Suprapubic skin (tissue), 4 donors: ENCODE data around the gene NPIPA8. TPM values are rescaled to one million over a fixed set of nuclear protein-coding genes. Genes with fewer than 3 reads are reported as not detected.
"Not testable (repeated sequence)": the region's sequence is repeated elsewhere in the genome, so short reads cannot be mapped to it uniquely, and the experiment has no call there.

ENCODE experiments used
- DNase-seq, 2 donors: peaks; one replicate each; pipeline ENCODE4 v3.0.0-alpha.2; 2019; ENCODE audit warnings: low spot score in 2 of 2
- H3K27ac ChIP-seq: fragments of 200-600 bp; sonication (generic); one replicate; pipeline ENCODE4 v1.5.1; 2019
- H3K27me3 ChIP-seq: fragments of 200-600 bp; sonication (generic); one replicate; pipeline ENCODE4 v1.5.1; 2019
- H3K36me3 ChIP-seq: fragments of 200-600 bp; sonication (generic); one replicate; pipeline ENCODE4 v1.5.1; 2019
- H3K4me1 ChIP-seq: fragments of 200-600 bp; sonication (generic); one replicate; pipeline ENCODE4 v1.5.1; 2019
- H3K4me3 ChIP-seq: fragments of 200-600 bp; sonication (generic); one replicate; pipeline ENCODE4 v1.5.1; 2019; ENCODE audit warnings: mild to moderate bottlenecking
- H3K9me3 ChIP-seq: fragments of 200-600 bp; sonication (generic); one replicate; pipeline ENCODE4 v1.5.1; 2019
- WGBS: methylation state at CpG from one replicate; pipeline ENCODE4 v1.1.5; 2018; 5-methylcytosine and 5-hydroxymethylcytosine counted together
- total RNA-seq, 4 donors: library from RNA; depleted of rRNA; stranded (reverse); fragments of >200 nt; gene quantifications; one replicate each; pipeline ENCODE4 v1.1.0, GENCODE V29; 2016

The NPIPA8 gene
- 10 to 100 TPM in 1 of 4 donors, 1 to 10 TPM in 2, not detected in 1; 1.6 to 20.2 (median 8.1) TPM for total RNA-seq

GRCh38 chr16:18336636-18337035, at the start of gene NPIPA8:
NPIPA8 (minus strand) TSS chr16:18336736; CDS start chr16:18332662, 4,074 bp downstream.
- not testable (repeated sequence) for H3K27ac ChIP-seq, H3K27me3 ChIP-seq, H3K36me3 ChIP-seq, H3K4me1 ChIP-seq, H3K4me3 ChIP-seq, H3K9me3 ChIP-seq, DNase-seq
- WGBS = no CpG with 5 or more reads among the region's 21 CpGs

DNA sequence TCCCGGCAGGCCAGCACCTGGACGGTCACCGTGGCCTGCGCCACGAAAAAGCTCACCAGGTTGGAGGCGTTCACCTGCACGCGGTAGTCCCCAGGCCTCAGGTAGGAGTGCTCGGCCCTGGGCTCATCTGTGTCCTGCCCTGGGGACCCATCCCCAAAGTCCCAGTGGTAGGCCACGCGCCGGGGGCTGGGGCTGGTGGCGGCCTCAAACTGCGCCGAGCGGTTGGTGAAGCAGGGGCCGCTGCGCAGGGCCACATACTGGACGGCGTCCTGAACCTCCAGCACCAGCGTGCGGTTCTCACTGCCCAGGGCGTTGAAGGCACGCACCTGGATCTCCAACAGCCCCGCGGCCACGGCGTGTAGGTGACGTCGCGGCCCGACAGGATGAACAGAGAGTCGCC, 48.7 kb upstream of the NPIPA8 start:
- H3K9me3 ChIP-seq, DNase-seq: not testable (repeated sequence)
- no CpG with 5 or more reads among the region's 33 CpGs for WGBS

GRCh38 chr16:18384869-18385268, 48.3 kb upstream of the NPIPA8 start:
- not testable (repeated sequence) for H3K36me3 ChIP-seq, H3K9me3 ChIP-seq, DNase-seq, H3K4me3 ChIP-seq, H3K27me3 ChIP-seq, H3K4me1 ChIP-seq, H3K27ac ChIP-seq
- no CpG with 5 or more reads among the region's 31 CpGs for WGBS

More for the DNA sequence above, 48.7 kb upstream of the NPIPA8 start:
- H3K27ac ChIP-seq, H3K36me3 ChIP-seq, H3K4me1 ChIP-seq, H3K4me3 ChIP-seq, H3K27me3 ChIP-seq: not testable (repeated sequence)

- not testable (repeated sequence) for H3K36me3 ChIP-seq, H3K4me3 ChIP-seq
Observed at GRCh38 chr16:18384098-18384636, 47.6 kb upstream of the NPIPA8 start.

GRCh38 chr16:18382696-18383095, 46.2 kb upstream of the NPIPA8 start:
- H3K27ac ChIP-seq, H3K27me3 ChIP-seq, H3K36me3 ChIP-seq, H3K4me3 ChIP-seq, DNase-seq, H3K9me3 ChIP-seq, H3K4me1 ChIP-seq: not testable (repeated sequence)
- WGBS = no CpG with 5 or more reads among the region's 28 CpGs

More at GRCh38 chr16:18384098-18384636, 47.6 kb upstream of the NPIPA8 start:
- not testable (repeated sequence) for DNase-seq, H3K9me3 ChIP-seq, H3K27ac ChIP-seq, H3K27me3 ChIP-seq, H3K4me1 ChIP-seq
- no CpG with 5 or more reads among the region's 25 CpGs for WGBS

GRCh38 chr16:18347742-18348141, 11.2 kb upstream of the NPIPA8 start:
- not testable (repeated sequence) for H3K4me3 ChIP-seq, H3K9me3 ChIP-seq, H3K27me3 ChIP-seq, H3K4me1 ChIP-seq, H3K36me3 ChIP-seq, H3K27ac ChIP-seq
- WGBS = no CpG with 5 or more reads among the region's 22 CpGs
- DNase-seq = peak; percentile 23 to 40

DNA sequence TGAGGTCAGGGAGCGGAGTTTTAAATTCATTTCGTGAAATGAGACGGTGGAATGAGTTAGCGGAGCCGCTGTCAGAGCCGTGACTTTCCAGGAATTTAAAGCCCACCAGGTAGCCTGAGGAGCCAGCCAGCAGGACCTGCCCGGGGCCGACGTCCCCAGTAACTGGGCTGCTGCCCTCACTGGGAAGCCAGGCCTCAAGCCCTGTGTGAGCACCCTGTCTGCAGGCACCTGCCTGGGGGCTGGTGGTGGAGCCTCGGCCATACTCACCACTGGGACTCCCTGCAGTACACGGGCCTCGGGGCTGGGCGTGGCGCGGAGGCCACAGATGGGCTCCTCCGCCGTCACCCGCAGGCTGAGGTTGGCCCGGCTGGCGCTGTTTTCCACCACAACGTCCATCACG, 10.5 kb upstream of the NPIPA8 start:
- not testable (repeated sequence) for H3K27me3 ChIP-seq, H3K4me1 ChIP-seq, H3K4me3 ChIP-seq, H3K9me3 ChIP-seq, H3K36me3 ChIP-seq, H3K27ac ChIP-seq
- WGBS = no CpG with 5 or more reads among the region's 22 CpGs
- DNase-seq = peak in 1 of 2 donors; percentile 11

DNA sequence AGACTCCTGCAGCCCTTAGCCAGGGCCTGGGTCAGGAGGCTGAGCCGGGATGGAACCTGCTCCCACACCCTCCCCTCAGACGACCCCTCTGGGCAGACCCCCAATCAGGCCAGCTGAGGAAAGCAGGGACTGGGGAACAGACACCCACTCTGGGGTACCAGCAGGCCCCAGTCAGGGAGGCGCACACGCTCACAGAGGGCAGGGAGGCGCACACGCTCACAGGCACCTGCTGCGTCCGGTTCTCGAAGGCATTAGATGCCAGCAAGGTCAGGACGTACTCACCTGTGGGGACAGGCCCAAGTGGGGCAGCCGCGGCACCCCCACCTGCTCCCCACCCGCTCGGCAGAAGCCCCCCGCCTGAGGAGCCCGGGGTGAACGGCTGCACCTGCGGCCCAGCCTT, 8.1 kb upstream of the NPIPA8 start:
- not testable (repeated sequence) for H3K27ac ChIP-seq, DNase-seq, H3K36me3 ChIP-seq, H3K4me3 ChIP-seq, H3K9me3 ChIP-seq, H3K4me1 ChIP-seq, H3K27me3 ChIP-seq
- no CpG with 5 or more reads among the region's 18 CpGs for WGBS

DNA sequence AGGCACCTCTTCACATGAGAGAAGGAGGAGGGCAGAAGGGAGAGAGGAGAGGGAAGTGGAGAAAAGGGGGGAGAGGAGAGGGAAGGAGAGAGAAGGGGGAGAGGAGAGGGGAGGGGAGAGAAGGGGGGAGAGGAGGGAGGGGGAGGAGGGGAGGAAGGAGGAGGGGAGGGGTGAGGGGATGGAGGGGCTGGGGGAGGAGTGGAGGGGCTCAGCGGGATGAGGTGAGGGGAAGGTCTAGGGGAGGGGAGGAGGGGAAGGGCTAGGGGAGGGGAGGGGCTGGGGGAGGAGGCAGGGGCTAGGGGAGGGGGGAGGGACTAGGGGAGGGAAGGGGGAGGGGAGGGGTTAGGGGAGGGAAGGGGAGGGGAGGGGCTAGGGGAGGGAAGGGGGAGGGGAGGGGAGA, 5.5 kb upstream of the NPIPA8 start:
- H3K27ac ChIP-seq, H3K9me3 ChIP-seq, H3K27me3 ChIP-seq, H3K4me3 ChIP-seq, H3K4me1 ChIP-seq, DNase-seq, H3K36me3 ChIP-seq: not testable (repeated sequence)
- no CpG with 5 or more reads among the region's 1 CpG for WGBS

DNA sequence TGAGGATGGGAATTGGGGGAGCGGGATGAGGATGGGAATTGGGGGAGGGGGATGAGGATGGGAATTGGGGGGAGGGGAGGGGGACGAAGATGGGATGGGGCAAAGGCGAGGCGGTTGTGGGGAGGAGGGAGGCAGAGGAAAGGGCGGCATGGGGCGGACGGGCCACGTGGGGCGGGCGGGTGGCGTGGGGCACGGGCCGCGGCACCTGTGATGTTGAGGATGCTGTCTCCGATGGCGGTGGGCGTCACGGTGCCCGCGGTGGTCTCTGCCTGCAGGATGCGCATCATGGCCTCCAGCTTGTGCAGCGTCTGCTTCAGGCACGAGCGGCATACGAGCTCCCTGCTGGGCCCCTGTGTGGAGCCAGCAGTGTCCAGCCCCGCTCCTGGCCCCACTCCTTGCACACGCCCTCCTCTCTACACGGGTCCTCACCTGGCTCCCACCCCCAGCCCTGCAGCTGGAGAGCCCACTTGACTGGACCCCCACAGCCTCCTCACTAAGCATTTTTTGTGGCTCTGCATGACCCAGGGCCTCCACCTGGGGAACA, 5.0 kb upstream of the NPIPA8 start:
- DNase-seq = peak in 1 of 2 donors; percentile 29
- H3K36me3 ChIP-seq, H3K9me3 ChIP-seq, H3K27ac ChIP-seq, H3K4me1 ChIP-seq, H3K4me3 ChIP-seq, H3K27me3 ChIP-seq: not testable (repeated sequence)
- WGBS = 100% methylated on average over 1 of the region's 28 CpGs

- not testable (repeated sequence) for H3K4me3 ChIP-seq, DNase-seq, H3K36me3 ChIP-seq, H3K4me1 ChIP-seq, H3K27me3 ChIP-seq, H3K27ac ChIP-seq, H3K9me3 ChIP-seq
- WGBS = no CpG with 5 or more reads among the region's 24 CpGs
Observed at GRCh38 chr16:18339210-18339609, 2.7 kb upstream of the NPIPA8 start.

DNA sequence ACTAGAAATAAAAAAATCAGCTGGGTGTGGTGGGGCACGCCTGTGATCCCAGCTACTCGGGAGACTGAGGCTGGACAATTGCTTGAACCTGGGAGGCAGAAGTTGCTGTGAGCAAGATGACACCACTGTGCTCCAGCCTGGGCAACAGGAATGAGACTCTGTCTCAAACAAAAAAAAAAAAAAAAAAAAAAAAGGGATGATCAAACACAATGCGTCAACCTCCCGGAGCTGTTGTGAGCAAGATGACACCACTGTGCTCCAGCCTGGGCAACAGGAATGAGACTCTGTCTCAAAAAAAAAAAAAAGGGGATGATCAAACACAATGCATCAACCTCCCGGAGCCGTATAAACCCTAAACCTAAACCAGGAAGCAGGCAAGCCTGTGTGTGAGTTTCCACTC, 24.7 kb downstream of the NPIPA8 start:
- not testable (repeated sequence) for H3K36me3 ChIP-seq, DNase-seq, H3K27me3 ChIP-seq, H3K9me3 ChIP-seq, H3K27ac ChIP-seq, H3K4me1 ChIP-seq, H3K4me3 ChIP-seq
- WGBS = no CpG with 5 or more reads among the region's 6 CpGs

- WGBS = no CpG with 5 or more reads among the region's 2 CpGs
- not testable (repeated sequence) for H3K9me3 ChIP-seq, H3K4me1 ChIP-seq, DNase-seq, H3K27ac ChIP-seq, H3K4me3 ChIP-seq, H3K36me3 ChIP-seq, H3K27me3 ChIP-seq
Observed at GRCh38 chr16:18309159-18309558, 27.4 kb downstream of the NPIPA8 start.

DNA sequence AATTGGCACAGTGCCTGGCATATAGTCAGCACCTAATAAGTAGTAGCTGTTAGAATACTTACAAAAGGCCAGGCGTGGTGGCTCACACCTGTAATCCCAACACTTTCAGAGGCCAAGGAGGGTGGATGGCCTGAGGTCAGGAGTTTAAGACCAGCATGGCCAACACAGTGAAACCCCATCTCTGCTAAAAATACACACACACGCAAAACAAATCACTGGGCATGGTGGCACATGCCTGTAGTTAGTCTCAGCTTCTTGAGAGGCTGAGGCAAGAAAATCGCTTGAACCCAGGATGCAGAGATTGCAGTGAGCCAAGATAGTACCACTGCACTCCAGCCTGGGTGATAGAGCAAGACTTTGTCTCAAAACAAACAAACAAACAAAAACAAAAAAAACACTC, 29.3 kb downstream of the NPIPA8 start:
- not testable (repeated sequence) for H3K27ac ChIP-seq, DNase-seq, H3K4me3 ChIP-seq, H3K27me3 ChIP-seq, H3K36me3 ChIP-seq, H3K9me3 ChIP-seq, H3K4me1 ChIP-seq
- no CpG with 5 or more reads among the region's 3 CpGs for WGBS

- H3K9me3 ChIP-seq, H3K27me3 ChIP-seq, DNase-seq, H3K4me1 ChIP-seq, H3K36me3 ChIP-seq, H3K27ac ChIP-seq, H3K4me3 ChIP-seq: not testable (repeated sequence)
- no CpG with 5 or more reads among the region's 5 CpGs for WGBS
Observed at GRCh38 chr16:18306066-18306465, 30.5 kb downstream of the NPIPA8 start.
